Caco-2 (cell line): ENCODE data around the gene FNDC8. TPM values are rescaled to one million over a fixed set of nuclear protein-coding genes. Genes with fewer than 3 reads are reported as not detected.

Experiments
- BruUV-seq: library from RNA; stranded (reverse); fragments of 400-500 nt; replicated peaks from 2 replicates; lab custom pipeline; 2021; lab: Mats Ljungman, UMichigan
- CTCF ChIA-PET: fragments of 300-600 bp; sonication (Branson Sonifier 250); formaldehyde crosslinking; loops from one replicate; lab custom pipeline; 2022; ENCODE audit warnings: antibody characterized with exemption; lab: Charles Lee
- POLR2A ChIA-PET: fragments of 300-600 bp; sonication (Branson Sonifier 250); formaldehyde crosslinking; loops from one replicate; lab custom pipeline; 2022; ENCODE audit warnings: antibody characterized with exemption; lab: Charles Lee
- DNase-seq, 2 experiments: peaks; one replicate each; pipeline versions ENCODE4 v3.0.0 to v3.0.0-alpha.2; 2020 to 2022
- H3K27me3 ChIP-seq: replicated peaks from 2 replicates; pipeline ENCODE4 v1.6.0; 2011; ENCODE audit warnings: low read length; ENCODE audit not compliant: control insufficient read depth, insufficient read depth
- H3K36me3 ChIP-seq: 2 replicates; pipeline ENCODE4 v1.5.1; 2011; ENCODE audit warnings: low read length; ENCODE audit not compliant: control insufficient read depth, insufficient read depth
- H3K4me1 ChIP-seq: fragments of 250-450 bp; sonication (Bioruptor Pico); 2 replicates; pipeline ENCODE4 v1.5.1; 2020; ENCODE audit warnings: mild to moderate bottlenecking
- H3K4me3 ChIP-seq: 2 replicates; pipeline ENCODE4 v1.5.1; 2011; ENCODE audit warnings: low read depth, mild to moderate bottlenecking, control low read depth, low read length
- H3K9me3 ChIP-seq: fragments of 250-450 bp; sonication (Bioruptor Pico); 2 replicates; pipeline ENCODE4 v1.5.1; 2020; ENCODE audit warnings: mild to moderate bottlenecking, moderate library complexity
- H3K27ac Mint-ChIP-seq: one replicate; pipeline ENCODE4 v1.8.0; 2022; ENCODE audit warnings: mixed read lengths; ENCODE audit not compliant: unreplicated experiment
- H3K27me3 Mint-ChIP-seq: one replicate; pipeline ENCODE4 v1.8.0; 2022; ENCODE audit warnings: mixed read lengths; ENCODE audit not compliant: insufficient read depth, unreplicated experiment
- H3K36me3 Mint-ChIP-seq: one replicate; pipeline ENCODE4 v1.8.0; 2022; ENCODE audit warnings: mild to moderate bottlenecking, mixed read lengths; ENCODE audit not compliant: insufficient read depth, unreplicated experiment
- H3K4me1 Mint-ChIP-seq: one replicate; pipeline ENCODE4 v1.8.0; 2022; ENCODE audit warnings: low read depth, mixed read lengths; ENCODE audit not compliant: unreplicated experiment
- H3K4me3 Mint-ChIP-seq: one replicate; pipeline ENCODE4 v1.8.0; 2022; ENCODE audit warnings: mild to moderate bottlenecking, moderate library complexity, mixed read lengths; ENCODE audit not compliant: unreplicated experiment
- H3K9me3 Mint-ChIP-seq: one replicate; pipeline ENCODE4 v1.8.0; 2022; ENCODE audit warnings: mixed read lengths; ENCODE audit not compliant: unreplicated experiment
- intact Hi-C: fragments of 100-400 bp; cut with micrococcal nuclease; formaldehyde crosslinking; loops from one replicate; pipeline ENCODE4 v1.10.0; 2022; ENCODE audit not compliant: unreplicated experiment
- total RNA-seq: library from RNA; stranded (reverse); gene quantifications from 2 replicates; pipeline ENCODE4 v1.2.3, GENCODE V29; 2022
- TF ChIP-seq, protein P1 (sequence below), 2 experiments: fragments of 200-600 bp in 1 of 2; IDR thresholded peaks; 1 replicate in 1 of 2; 2 replicates in 1 of 2; pipeline versions ENCODE4 v1.5.1 to v1.8.0; 2011 to 2022; ENCODE audit warnings: antibody characterized with exemption in 1 of 2, control low read depth in 1 of 2, inconsistent platforms in 1 of 2, low read depth in 1 of 2, low read length in 1 of 2, mild to moderate bottlenecking in 1 of 2, moderate library complexity in 1 of 2; ENCODE audit not compliant: insufficient read depth in 1 of 2, severe bottlenecking in 1 of 2, unreplicated experiment in 1 of 2

Gene FNDC8
- total RNA-seq, 1 experiment from 2014 or later, result not detected

DNA sequence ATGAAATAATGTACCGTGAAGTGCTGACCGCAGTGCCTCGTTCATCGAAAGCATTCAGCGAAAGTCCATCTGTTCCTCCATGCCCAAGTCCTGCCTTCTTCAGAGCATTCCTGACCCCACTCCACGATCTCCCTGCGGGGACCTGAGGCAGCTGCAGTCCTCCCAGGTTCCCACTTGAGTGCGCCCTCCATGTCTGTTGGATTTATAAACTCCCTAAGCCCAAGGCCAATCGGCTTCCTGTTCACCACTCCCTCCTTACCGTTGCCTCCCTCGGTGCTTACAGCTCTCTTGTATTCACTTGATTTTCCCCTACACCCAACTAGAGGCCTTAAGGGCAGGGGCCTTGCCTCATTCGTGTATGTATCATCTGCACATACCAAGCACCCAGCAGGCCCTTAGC, 4.6 kb upstream of the FNDC8 start:
- H3K27me3 Mint-ChIP-seq, result no peaks in the 10 kb centered on the region
- Histone ChIP-seq H3K9me3 (no peaks in the 10 kb centered on the region), H3K4me1 (peaks cover 5% of the 10 kb centered on the region), H3K27me3 (no peaks in the 10 kb centered on the region), H3K4me3 (no peak overlapping the region), H3K36me3 (0 out of 2 replicates have a peak, but pooled peaks cover 1% of the 10 kb centered on the region)
- peaks cover 19% of the 10 kb centered on the region for H3K36me3 Mint-ChIP-seq
- ChIA-PET POLR2A (no interaction called here), CTCF (interaction anchor here (1.4 kb wide), 1 partner anchor 27 kb away, joined by 3 read pairs; no protein-coding TSS in a partner anchor)
- DNase-seq, result no peak
- TF ChIP-seq, protein P1, sequence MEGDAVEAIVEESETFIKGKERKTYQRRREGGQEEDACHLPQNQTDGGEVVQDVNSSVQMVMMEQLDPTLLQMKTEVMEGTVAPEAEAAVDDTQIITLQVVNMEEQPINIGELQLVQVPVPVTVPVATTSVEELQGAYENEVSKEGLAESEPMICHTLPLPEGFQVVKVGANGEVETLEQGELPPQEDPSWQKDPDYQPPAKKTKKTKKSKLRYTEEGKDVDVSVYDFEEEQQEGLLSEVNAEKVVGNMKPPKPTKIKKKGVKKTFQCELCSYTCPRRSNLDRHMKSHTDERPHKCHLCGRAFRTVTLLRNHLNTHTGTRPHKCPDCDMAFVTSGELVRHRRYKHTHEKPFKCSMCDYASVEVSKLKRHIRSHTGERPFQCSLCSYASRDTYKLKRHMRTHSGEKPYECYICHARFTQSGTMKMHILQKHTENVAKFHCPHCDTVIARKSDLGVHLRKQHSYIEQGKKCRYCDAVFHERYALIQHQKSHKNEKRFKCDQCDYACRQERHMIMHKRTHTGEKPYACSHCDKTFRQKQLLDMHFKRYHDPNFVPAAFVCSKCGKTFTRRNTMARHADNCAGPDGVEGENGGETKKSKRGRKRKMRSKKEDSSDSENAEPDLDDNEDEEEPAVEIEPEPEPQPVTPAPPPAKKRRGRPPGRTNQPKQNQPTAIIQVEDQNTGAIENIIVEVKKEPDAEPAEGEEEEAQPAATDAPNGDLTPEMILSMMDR (IDR thresholded peaks at IDR 0.05; ENCODE audit: insufficient read depth in 1 of 2, low read depth in 1 of 2, low read length in 1 of 2, severe bottlenecking in 1 of 2, unreplicated experiment in 1 of 2), result no peak
- intact Hi-C loops, result loop anchor here (5.0 kb wide), 1 partner anchor 135 kb away; the partner anchor contains the start of gene LIG3
- H3K4me1 Mint-ChIP-seq, result no peaks in the 10 kb centered on the region
- H3K4me3 Mint-ChIP-seq, result no peak overlapping the region
- no peak overlapping the region for H3K27ac Mint-ChIP-seq
- no peaks in the 10 kb centered on the region for H3K9me3 Mint-ChIP-seq
- BruUV-seq, result no TSS peak

DNA sequence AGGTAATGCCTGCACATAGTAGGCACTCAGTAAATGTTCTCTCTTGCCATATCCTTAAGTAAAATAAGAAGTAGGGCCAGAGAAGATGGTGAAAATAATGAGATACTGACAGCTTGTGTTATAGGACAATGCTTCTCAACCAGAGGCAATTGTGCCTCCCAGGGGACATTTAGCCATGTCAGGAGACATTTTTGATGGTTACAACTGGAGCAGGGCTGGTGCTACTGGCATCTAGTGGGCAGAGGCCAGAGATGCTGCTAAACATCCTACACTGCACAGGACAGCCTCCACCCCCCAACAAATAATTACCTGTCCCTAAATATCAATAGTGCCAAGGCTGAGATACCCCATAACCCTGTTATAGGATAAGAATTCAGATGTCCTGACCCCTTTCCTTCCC, 3.4 kb upstream of the FNDC8 start:
- H3K36me3 Mint-ChIP-seq, result peaks cover 19% of the 10 kb centered on the region
- H3K27ac Mint-ChIP-seq, result no peak overlapping the region
- peak overlapping the region; percentile 42 for H3K4me3 Mint-ChIP-seq
- no TSS peak for BruUV-seq
- no peaks in the 10 kb centered on the region for H3K27me3 Mint-ChIP-seq
- Histone ChIP-seq H3K9me3 (no peaks in the 10 kb centered on the region), H3K27me3 (no peaks in the 10 kb centered on the region), H3K36me3 (0 out of 2 replicates have a peak, but pooled peaks cover 1% of the 10 kb centered on the region), H3K4me1 (peaks cover 5% of the 10 kb centered on the region), H3K4me3 (no peak overlapping the region)
- H3K9me3 Mint-ChIP-seq, result no peaks in the 10 kb centered on the region
- H3K4me1 Mint-ChIP-seq, result no peaks in the 10 kb centered on the region
- no peak for DNase-seq
- CTCF ChIA-PET, result interaction anchor here (2.3 to 2.4 kb wide), 2 partner anchors 28 to 576 kb away, joined by 9 to 12 read pairs; no protein-coding TSS in a partner anchor
- intact Hi-C loops, result loop anchor here (2.0 to 5.0 kb wide), 3 partner anchors 29 to 575 kb away; partner anchors contain the start of gene LIG3
- TF ChIP-seq, protein P1 (IDR thresholded peaks at IDR 0.05; ENCODE audit: insufficient read depth in 1 of 2, low read depth in 1 of 2, low read length in 1 of 2, severe bottlenecking in 1 of 2, unreplicated experiment in 1 of 2), result no peak
- POLR2A ChIA-PET, result no interaction called here

DNA sequence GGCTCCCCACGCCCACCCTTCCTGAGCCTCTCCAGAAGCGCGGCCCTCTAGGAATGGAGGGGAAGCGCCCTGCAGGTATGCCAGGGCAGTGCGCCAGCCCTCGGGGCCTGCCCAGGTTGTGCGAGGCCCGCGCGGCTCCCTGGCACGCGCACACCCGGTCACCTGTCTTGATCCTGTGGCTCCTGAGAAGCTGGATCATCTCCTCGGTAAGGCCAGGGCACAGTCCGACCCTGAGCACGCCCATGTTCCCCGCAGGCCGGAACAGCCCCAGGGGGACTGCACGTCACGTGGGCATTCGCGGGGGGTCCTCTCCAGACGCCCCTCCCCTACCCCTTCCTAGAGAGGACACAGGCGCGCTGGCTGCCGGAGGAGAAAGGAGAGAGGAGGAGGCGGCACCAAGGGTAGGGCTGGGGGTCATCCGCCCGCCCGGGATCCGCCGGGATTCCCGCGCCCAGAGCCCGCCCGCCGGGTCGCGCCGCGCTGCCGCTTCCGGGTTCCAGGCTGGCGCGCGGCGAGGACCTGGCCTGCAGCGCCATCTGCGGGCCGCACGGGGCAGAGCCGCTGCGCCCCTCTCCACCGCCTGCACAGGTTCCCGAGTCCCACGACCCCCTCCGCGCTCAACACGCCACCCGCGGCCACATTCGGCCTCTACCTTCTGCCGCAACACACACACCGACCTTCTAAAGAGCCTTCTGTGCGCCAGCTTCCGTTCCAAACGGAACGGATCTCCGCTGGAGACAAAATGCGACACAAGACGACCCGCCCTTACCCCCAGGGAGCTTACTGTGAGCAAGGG, 1.8 kb upstream of the FNDC8 start, which contains the start of gene RAD51D:
RAD51D (minus strand) TSS at position 491 of the 796 bp plus-strand sequence; CDS start at position 244, 247 bp downstream.
- Mint-ChIP-seq H3K27ac (peak within 1 kb of the TSS; percentile 40), H3K36me3 (peaks cover 14% of the 10 kb centered on the region), H3K9me3 (no peaks in the 10 kb centered on the region), H3K27me3 (no peaks in the 10 kb centered on the region), H3K4me3 (peak within 1 kb of the TSS; percentile 75), H3K4me1 (no peaks in the 10 kb centered on the region)
- CTCF ChIA-PET, result interaction anchor here (0.8 to 2.4 kb wide), 10 partner anchors 10 to 577 kb away, joined by 3 to 12 read pairs (median 4); partner anchors contain the start of gene LIG3
- POLR2A ChIA-PET, result no interaction called here
- Histone ChIP-seq H3K4me3 (peak within 1 kb of the TSS; percentile 70), H3K36me3 (0 out of 2 replicates have a peak, but pooled peaks cover 1% of the 10 kb centered on the region), H3K27me3 (no peaks in the 10 kb centered on the region), H3K4me1 (peaks cover 5% of the 10 kb centered on the region), H3K9me3 (no peaks in the 10 kb centered on the region)
- intact Hi-C loops, result loop anchor here (1.0 to 5.0 kb wide), 4 partner anchors 31 to 577 kb away; partner anchors contain the start of gene LIG3
- TF ChIP-seq, protein P1 (IDR thresholded peaks at IDR 0.05; ENCODE audit: insufficient read depth in 1 of 2, low read depth in 1 of 2, low read length in 1 of 2, severe bottlenecking in 1 of 2, unreplicated experiment in 1 of 2), result peak; percentile 74 to 97
- BruUV-seq, result TSS peak; percentile 30
- peak; percentile 86 to 91 for DNase-seq
